Activated CD4-positive, alpha-beta T cell treated with anti-CD3 and anti-CD28 coated beads, Interleukin-2, amount 50 U/mL, for 48 hours (primary cell): ENCODE results near the gene PDLIM1.

ENCODE experiments used
- DNase-seq, 2 experiments: peaks; one replicate each; pipeline ENCODE4 v3.0.0-alpha.2; 2020

Gene PDLIM1

GRCh38 chr10:95196046-95196445 lies 94.8 kb downstream of the PDLIM1 start:
- no peak for DNase-seq

GRCh38 chr10:95193944-95194343 lies 96.9 kb downstream of the PDLIM1 start, which contains the start of gene ACSM6:
Gene ACSM6 (plus strand): TSS chr10:95194238. CDS start chr10:95194486, 248 bp downstream.
- DNase-seq: no peak

GRCh38 chr10:95188593-95188992 lies 102.2 kb downstream of the PDLIM1 start:
- no peak for DNase-seq

GRCh38 chr10:95187617-95188016 lies 103.2 kb downstream of the PDLIM1 start:
- DNase-seq: no peak
